Measurements from ENCODE around the gene ZNF33B. TPM values are rescaled to one million over a fixed set of nuclear protein-coding genes. Genes with fewer than 3 reads are reported as not detected.

ZNF33B gene
- total RNA-seq, 1 experiment from 2014 or later, result 22.7 TPM

DNA sequence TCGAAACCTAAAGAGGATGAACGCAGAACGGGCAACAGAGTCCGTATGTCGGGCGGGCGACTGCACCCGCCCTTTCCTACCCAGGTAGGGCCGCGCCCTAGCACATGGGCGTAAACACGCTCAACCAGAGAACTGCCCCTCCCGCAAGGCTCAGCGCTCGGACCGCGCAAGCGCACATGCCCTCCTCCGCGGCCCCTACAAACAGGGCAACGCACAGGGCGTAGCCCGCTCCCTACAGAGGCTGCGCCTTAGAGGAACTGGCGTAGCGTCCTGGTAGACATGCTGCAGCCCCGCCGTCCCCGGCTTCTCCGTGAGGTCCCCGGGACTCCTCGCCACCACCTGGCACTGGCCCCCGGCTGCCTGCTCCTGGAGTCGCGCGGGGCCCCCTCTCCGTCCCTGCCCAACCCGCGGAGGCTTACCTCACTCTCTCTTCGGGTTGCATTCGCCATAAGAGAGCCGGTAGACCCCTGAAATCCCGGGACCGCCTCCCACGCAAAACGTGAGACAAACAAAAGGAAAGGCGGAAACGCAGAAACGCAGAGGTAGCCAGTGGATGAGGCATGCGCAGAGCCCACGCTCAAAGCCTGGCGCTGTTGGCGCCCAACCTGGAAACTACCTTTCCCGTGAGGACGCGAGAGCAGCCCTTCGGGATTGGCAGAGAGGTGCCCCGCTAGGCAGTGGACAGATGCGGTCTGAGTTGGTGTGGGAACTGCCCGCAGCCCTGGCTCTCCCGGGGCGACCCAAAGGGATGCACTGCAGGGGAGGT is at the start of gene ZNF33B (continued):
- TF ChIP-seq, protein P1, sequence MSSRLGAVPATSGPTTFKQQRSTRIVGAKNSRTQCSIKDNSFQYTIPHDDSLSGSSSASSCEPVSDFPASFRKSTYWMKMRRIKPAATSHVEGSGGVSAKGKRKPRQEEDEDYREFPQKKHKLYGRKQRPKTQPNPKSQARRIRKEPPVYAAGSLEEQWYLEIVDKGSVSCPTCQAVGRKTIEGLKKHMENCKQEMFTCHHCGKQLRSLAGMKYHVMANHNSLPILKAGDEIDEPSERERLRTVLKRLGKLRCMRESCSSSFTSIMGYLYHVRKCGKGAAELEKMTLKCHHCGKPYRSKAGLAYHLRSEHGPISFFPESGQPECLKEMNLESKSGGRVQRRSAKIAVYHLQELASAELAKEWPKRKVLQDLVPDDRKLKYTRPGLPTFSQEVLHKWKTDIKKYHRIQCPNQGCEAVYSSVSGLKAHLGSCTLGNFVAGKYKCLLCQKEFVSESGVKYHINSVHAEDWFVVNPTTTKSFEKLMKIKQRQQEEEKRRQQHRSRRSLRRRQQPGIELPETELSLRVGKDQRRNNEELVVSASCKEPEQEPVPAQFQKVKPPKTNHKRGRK (CRISPR knock-in tag; IDR thresholded peaks at IDR 0.05; ENCODE audit: borderline replicate concordance), result no peak
- TF ChIP-seq, protein P2, sequence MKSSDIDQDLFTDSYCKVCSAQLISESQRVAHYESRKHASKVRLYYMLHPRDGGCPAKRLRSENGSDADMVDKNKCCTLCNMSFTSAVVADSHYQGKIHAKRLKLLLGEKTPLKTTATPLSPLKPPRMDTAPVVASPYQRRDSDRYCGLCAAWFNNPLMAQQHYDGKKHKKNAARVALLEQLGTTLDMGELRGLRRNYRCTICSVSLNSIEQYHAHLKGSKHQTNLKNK (CRISPR knock-in tag; IDR thresholded peaks at IDR 0.05), result no peak
- TF ChIP-seq, protein P3, sequence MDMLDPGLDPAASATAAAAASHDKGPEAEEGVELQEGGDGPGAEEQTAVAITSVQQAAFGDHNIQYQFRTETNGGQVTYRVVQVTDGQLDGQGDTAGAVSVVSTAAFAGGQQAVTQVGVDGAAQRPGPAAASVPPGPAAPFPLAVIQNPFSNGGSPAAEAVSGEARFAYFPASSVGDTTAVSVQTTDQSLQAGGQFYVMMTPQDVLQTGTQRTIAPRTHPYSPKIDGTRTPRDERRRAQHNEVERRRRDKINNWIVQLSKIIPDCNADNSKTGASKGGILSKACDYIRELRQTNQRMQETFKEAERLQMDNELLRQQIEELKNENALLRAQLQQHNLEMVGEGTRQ (CRISPR knock-in tag; IDR thresholded peaks at IDR 0.05), result no peak
- TF ChIP-seq, protein P4, sequence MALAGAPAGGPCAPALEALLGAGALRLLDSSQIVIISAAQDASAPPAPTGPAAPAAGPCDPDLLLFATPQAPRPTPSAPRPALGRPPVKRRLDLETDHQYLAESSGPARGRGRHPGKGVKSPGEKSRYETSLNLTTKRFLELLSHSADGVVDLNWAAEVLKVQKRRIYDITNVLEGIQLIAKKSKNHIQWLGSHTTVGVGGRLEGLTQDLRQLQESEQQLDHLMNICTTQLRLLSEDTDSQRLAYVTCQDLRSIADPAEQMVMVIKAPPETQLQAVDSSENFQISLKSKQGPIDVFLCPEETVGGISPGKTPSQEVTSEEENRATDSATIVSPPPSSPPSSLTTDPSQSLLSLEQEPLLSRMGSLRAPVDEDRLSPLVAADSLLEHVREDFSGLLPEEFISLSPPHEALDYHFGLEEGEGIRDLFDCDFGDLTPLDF (CRISPR knock-in tag; IDR thresholded peaks at IDR 0.05), result no peak
- TF ChIP-seq ZNF416 (CRISPR knock-in tag; IDR thresholded peaks at IDR 0.05), result no peak
- no peak for TF ChIP-seq ZNF219 (CRISPR knock-in tag; IDR thresholded peaks at IDR 0.05; ENCODE audit: borderline replicate concordance)
- peak; percentile 42 for TF ChIP-seq NFYB (CRISPR knock-in tag; conservative IDR thresholded peaks at IDR 0.05; ENCODE audit: low read depth)
- 0 out of 2 replicates have a peak, but pooled peaks have one; percentile 28 for TF ChIP-seq CREM (CRISPR knock-in tag; IDR thresholded peaks at IDR 0.05)
- peak; percentile 40; the same call in 1 of the 2 replicates for TF ChIP-seq FOXP1 (CRISPR knock-in tag; IDR thresholded peaks at IDR 0.05; ENCODE audit: borderline replicate concordance)
- TF ChIP-seq, protein P5, sequence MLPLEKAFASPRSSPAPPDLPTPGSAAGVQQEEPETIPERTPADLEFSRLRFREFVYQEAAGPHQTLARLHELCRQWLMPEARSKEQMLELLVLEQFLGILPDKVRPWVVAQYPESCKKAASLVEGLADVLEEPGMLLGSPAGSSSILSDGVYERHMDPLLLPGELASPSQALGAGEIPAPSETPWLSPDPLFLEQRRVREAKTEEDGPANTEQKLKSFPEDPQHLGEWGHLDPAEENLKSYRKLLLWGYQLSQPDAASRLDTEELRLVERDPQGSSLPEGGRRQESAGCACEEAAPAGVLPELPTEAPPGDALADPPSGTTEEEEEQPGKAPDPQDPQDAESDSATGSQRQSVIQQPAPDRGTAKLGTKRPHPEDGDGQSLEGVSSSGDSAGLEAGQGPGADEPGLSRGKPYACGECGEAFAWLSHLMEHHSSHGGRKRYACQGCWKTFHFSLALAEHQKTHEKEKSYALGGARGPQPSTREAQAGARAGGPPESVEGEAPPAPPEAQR (CRISPR knock-in tag; IDR thresholded peaks at IDR 0.05), result no peak
- TF ChIP-seq, protein P6, sequence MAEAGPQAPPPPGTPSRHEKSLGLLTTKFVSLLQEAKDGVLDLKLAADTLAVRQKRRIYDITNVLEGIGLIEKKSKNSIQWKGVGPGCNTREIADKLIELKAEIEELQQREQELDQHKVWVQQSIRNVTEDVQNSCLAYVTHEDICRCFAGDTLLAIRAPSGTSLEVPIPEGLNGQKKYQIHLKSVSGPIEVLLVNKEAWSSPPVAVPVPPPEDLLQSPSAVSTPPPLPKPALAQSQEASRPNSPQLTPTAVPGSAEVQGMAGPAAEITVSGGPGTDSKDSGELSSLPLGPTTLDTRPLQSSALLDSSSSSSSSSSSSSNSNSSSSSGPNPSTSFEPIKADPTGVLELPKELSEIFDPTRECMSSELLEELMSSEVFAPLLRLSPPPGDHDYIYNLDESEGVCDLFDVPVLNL (CRISPR knock-in tag; IDR thresholded peaks at IDR 0.05; ENCODE audit: borderline replicate concordance, low read depth), result no peak
- TF ChIP-seq EMX1 (CRISPR knock-in tag; IDR thresholded peaks at IDR 0.05), result no peak
- TF ChIP-seq, protein P7, sequence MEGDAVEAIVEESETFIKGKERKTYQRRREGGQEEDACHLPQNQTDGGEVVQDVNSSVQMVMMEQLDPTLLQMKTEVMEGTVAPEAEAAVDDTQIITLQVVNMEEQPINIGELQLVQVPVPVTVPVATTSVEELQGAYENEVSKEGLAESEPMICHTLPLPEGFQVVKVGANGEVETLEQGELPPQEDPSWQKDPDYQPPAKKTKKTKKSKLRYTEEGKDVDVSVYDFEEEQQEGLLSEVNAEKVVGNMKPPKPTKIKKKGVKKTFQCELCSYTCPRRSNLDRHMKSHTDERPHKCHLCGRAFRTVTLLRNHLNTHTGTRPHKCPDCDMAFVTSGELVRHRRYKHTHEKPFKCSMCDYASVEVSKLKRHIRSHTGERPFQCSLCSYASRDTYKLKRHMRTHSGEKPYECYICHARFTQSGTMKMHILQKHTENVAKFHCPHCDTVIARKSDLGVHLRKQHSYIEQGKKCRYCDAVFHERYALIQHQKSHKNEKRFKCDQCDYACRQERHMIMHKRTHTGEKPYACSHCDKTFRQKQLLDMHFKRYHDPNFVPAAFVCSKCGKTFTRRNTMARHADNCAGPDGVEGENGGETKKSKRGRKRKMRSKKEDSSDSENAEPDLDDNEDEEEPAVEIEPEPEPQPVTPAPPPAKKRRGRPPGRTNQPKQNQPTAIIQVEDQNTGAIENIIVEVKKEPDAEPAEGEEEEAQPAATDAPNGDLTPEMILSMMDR (IDR thresholded peaks at IDR 0.05), result no peak
- no peak for TF ChIP-seq ZNF671 (CRISPR knock-in tag; IDR thresholded peaks at IDR 0.05)
- TF ChIP-seq JAZF1 (CRISPR knock-in tag; IDR thresholded peaks at IDR 0.05), result no peak
- TF ChIP-seq KAT7 (CRISPR knock-in tag; IDR thresholded peaks at IDR 0.05; ENCODE audit: borderline replicate concordance), result no peak
- 0 out of 2 replicates have a peak, but pooled peaks have one; percentile 34 for TF ChIP-seq SMAD3 (CRISPR knock-in tag; IDR thresholded peaks at IDR 0.05; ENCODE audit: borderline replicate concordance)
- 0 out of 2 replicates have a peak, but pooled peaks have one; percentile 13 for TF ChIP-seq NFE2L1 (CRISPR knock-in tag; IDR thresholded peaks at IDR 0.05)
- TF ChIP-seq ETV6 (CRISPR knock-in tag; IDR thresholded peaks at IDR 0.05), result no peak
- TF ChIP-seq, protein P8, sequence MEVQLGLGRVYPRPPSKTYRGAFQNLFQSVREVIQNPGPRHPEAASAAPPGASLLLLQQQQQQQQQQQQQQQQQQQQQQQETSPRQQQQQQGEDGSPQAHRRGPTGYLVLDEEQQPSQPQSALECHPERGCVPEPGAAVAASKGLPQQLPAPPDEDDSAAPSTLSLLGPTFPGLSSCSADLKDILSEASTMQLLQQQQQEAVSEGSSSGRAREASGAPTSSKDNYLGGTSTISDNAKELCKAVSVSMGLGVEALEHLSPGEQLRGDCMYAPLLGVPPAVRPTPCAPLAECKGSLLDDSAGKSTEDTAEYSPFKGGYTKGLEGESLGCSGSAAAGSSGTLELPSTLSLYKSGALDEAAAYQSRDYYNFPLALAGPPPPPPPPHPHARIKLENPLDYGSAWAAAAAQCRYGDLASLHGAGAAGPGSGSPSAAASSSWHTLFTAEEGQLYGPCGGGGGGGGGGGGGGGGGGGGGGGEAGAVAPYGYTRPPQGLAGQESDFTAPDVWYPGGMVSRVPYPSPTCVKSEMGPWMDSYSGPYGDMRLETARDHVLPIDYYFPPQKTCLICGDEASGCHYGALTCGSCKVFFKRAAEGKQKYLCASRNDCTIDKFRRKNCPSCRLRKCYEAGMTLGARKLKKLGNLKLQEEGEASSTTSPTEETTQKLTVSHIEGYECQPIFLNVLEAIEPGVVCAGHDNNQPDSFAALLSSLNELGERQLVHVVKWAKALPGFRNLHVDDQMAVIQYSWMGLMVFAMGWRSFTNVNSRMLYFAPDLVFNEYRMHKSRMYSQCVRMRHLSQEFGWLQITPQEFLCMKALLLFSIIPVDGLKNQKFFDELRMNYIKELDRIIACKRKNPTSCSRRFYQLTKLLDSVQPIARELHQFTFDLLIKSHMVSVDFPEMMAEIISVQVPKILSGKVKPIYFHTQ (CRISPR knock-in tag; IDR thresholded peaks at IDR 0.05), result no peak
- TF ChIP-seq SOX15 (CRISPR knock-in tag; IDR thresholded peaks at IDR 0.05), result no peak
- TF ChIP-seq, protein P9, sequence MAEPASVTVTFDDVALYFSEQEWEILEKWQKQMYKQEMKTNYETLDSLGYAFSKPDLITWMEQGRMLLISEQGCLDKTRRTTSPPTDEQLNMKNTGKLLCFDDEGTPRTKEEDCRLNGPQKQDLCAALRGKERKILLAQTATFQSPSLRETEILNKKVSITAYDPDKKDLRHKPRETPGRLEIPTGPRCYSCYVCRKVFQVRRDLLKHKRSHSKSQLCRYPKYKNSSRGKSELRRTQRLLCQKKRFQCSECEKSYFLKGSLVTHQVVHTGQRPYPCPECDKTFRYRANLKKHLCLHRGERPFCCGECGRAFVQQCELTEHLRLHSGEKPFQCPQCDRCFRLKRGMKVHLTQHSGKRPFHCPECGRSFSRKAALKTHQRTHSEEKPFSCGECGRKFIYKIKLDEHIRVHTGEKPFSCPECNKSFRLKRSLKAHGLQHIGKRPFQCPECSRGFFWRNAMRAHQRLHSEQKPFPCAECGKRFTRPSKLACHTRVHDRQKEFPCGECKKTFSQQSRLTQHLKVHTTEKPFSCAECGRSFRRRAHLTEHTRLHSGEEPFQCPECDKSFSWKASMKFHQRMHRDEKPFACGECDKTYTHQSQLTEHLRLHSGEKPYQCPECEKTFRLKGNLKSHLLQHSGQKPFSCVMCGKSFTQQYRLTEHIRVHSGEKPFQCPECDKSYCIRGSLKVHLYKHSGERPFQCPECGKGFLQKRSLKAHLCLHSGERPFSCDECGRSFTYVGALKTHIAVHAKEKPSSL (CRISPR knock-in tag; conservative IDR thresholded peaks at IDR 0.05), result no peak
- TF ChIP-seq, protein P10, sequence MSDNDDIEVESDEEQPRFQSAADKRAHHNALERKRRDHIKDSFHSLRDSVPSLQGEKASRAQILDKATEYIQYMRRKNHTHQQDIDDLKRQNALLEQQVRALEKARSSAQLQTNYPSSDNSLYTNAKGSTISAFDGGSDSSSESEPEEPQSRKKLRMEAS (CRISPR knock-in tag; IDR thresholded peaks at IDR 0.05), result peak; percentile 92
- TF ChIP-seq ESRRA (CRISPR knock-in tag; IDR thresholded peaks at IDR 0.05; ENCODE audit: borderline replicate concordance), result no peak
